Activated T-cell treated with anti-CD3 and anti-CD28 coated beads, Interleukin-2, amount 50 U/mL, for 4 hours (primary cell): ENCODE results near the gene UPK1B. TPM values are rescaled to one million over a fixed set of nuclear protein-coding genes. Genes with fewer than 3 reads are reported as not detected.
"Not testable (repeated sequence)": the region's sequence is repeated elsewhere in the genome, so short reads cannot be mapped to it uniquely, and the experiment has no call there.

Experiments
- ATAC-seq, 2 donors: fragments of 200-7000 bp; cut with Tn5 transposase; one replicate each; pipeline ENCODE4 v1.10.0; 2021
- DNase-seq: peaks from one replicate; pipeline ENCODE4 v3.0.0-alpha.2; 2020
- H3K27me3 Mint-ChIP-seq: one replicate; pipeline ENCODE4 v1.8.0; 2021; ENCODE audit warnings: low read depth, mixed read lengths
- H3K36me3 Mint-ChIP-seq: one replicate; pipeline ENCODE4 v1.8.0; 2022; ENCODE audit warnings: mixed read lengths; ENCODE audit not compliant: insufficient read depth
- H3K4me1 Mint-ChIP-seq: one replicate; pipeline ENCODE4 v1.8.0; 2021; ENCODE audit warnings: low read depth, mixed read lengths
- H3K4me3 Mint-ChIP-seq: one replicate; pipeline ENCODE4 v1.8.0; 2021; ENCODE audit warnings: mild to moderate bottlenecking, moderate library complexity, mixed read lengths
- H3K9me3 Mint-ChIP-seq: one replicate; pipeline ENCODE4 v1.8.0; 2021; ENCODE audit warnings: mixed read lengths
- total RNA-seq, 3 donors: library from RNA; stranded (reverse); gene quantifications; one replicate each; pipeline ENCODE4 v1.2.1, GENCODE V29; 2021

UPK1B gene
- total RNA-seq, 3 donors from 2014 or later = not detected

- Mint-ChIP-seq H3K36me3 (peaks cover 10% of the 10 kb centered on the region), H3K9me3 (no peaks in the 10 kb centered on the region), H3K4me3 (peak within 1 kb of the TSS; percentile 81), H3K27me3 (no peaks in the 10 kb centered on the region), H3K4me1 (peaks cover 45% of the 10 kb centered on the region)
- DNase-seq (peak; percentile 53), ATAC-seq (peak; percentile 83)
These were observed 67.4 kb downstream of the UPK1B start, which contains the start of gene B4GALT4 for GRCh38 chr3:119240591-119241434. Gene B4GALT4, minus strand, starts transcription at chr3:119240878. Its CDS starts 10,779 bp downstream, at chr3:119230099.

- H3K9me3 Mint-ChIP-seq, DNase-seq, ATAC-seq, H3K27me3 Mint-ChIP-seq, H3K36me3 Mint-ChIP-seq, H3K4me3 Mint-ChIP-seq: not testable (repeated sequence)
- H3K4me1 Mint-ChIP-seq = peaks cover 28% of the 10 kb centered on the region
These were observed 69.1 kb downstream of the UPK1B start for GRCh38 chr3:119242387-119243057.

GRCh38 chr3:119243058-119243529 lies 69.7 kb downstream of the UPK1B start:
- H3K36me3 Mint-ChIP-seq, H3K4me3 Mint-ChIP-seq, DNase-seq, ATAC-seq, H3K27me3 Mint-ChIP-seq: not testable (repeated sequence)
- Mint-ChIP-seq H3K4me1 (peaks cover 24% of the 10 kb centered on the region), H3K9me3 (peaks cover 11% of the 10 kb centered on the region)

- H3K36me3 Mint-ChIP-seq = no peaks in the 10 kb centered on the region
These were observed 70.3 kb downstream of the UPK1B start for GRCh38 chr3:119243712-119244111.

GRCh38 chr3:119245778-119246177 lies 72.4 kb downstream of the UPK1B start:
- DNase-seq = no peak
- H3K36me3 Mint-ChIP-seq = no peaks in the 10 kb centered on the region
- H3K4me1 Mint-ChIP-seq = peaks cover 5% of the 10 kb centered on the region
- peaks cover 26% of the 10 kb centered on the region for H3K9me3 Mint-ChIP-seq
- peaks cover 2% of the 10 kb centered on the region for H3K27me3 Mint-ChIP-seq
- no peak overlapping the region for H3K4me3 Mint-ChIP-seq
- ATAC-seq = no peak

More at GRCh38 chr3:119243712-119244111, 70.3 kb downstream of the UPK1B start:
- Mint-ChIP-seq H3K4me1 (peaks cover 18% of the 10 kb centered on the region), H3K27me3 (no peaks in the 10 kb centered on the region), H3K9me3 (peaks cover 14% of the 10 kb centered on the region), H3K4me3 (no peak overlapping the region)
- DNase-seq = no peak
- no peak for ATAC-seq

Other genes starting within 250 kb of the UPK1B start
- not detected for gene IGSF11, start 138.8 kb upstream of the UPK1B start, total RNA-seq
- not detected for gene TEX55, start 27.4 kb upstream of the UPK1B start, total RNA-seq
- gene B4GALT4, start 67.3 kb downstream of the UPK1B start, total RNA-seq = 10 to 100 TPM; 13.9 to 20.3 (median 14.2) TPM
- 10 to 100 TPM; 16.0 to 22.0 (median 17.2) TPM for gene ARHGAP31, start 120.8 kb downstream of the UPK1B start, total RNA-seq